ENCODE data around the gene FAM118A. TPM values are rescaled to one million over a fixed set of nuclear protein-coding genes. Genes with fewer than 3 reads are reported as not detected.

Gene FAM118A
- total RNA-seq, 2 donors from 2014 or later: 60.8 to 215 TPM

DNA sequence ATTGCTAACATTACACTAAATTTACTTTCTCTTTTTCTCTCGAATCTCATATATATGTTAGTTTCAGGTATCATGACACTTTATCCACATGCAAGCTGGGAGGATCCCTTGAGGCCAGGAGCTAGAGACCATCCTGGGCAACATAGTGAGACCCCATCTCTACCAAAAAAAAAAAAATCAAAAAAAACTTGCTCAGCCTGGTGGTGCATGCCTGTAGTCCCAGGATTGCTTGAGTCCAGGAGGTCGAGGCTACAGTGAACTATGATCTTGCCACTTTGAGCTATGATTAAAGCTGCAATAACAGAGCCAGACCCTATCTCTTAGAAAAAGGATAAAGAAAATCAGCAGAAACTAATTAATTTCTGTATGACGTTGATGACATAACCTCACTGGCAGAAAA, 28.7 kb upstream of the FAM118A start:
- intact Hi-C loops (cut with DNase I): no loop called here
- Histone ChIP-seq H3K4me1 (replicated peaks) (peaks cover 7% of the 10 kb centered on the region), H3K4me3 (no peak overlapping the region), H3K36me3 (no peaks in the 10 kb centered on the region), H3K27ac (peak overlapping the region; percentile 79 to 84), H3K27me3 (replicated peaks; ENCODE audit: insufficient read depth) (no peaks in the 10 kb centered on the region), H3K9me3 (no peaks in the 10 kb centered on the region)
- no peak for DNase-seq (ENCODE audit: low spot score)
- 46% methylated on average over 3 of the region's 3 CpGs for WGBS
- TF ChIP-seq POLR2A (IDR thresholded peaks at IDR 0.05) (no peak), POLR2AphosphoS5 (IDR thresholded peaks at IDR 0.05) (no peak)
- TF ChIP-seq, protein P1, sequence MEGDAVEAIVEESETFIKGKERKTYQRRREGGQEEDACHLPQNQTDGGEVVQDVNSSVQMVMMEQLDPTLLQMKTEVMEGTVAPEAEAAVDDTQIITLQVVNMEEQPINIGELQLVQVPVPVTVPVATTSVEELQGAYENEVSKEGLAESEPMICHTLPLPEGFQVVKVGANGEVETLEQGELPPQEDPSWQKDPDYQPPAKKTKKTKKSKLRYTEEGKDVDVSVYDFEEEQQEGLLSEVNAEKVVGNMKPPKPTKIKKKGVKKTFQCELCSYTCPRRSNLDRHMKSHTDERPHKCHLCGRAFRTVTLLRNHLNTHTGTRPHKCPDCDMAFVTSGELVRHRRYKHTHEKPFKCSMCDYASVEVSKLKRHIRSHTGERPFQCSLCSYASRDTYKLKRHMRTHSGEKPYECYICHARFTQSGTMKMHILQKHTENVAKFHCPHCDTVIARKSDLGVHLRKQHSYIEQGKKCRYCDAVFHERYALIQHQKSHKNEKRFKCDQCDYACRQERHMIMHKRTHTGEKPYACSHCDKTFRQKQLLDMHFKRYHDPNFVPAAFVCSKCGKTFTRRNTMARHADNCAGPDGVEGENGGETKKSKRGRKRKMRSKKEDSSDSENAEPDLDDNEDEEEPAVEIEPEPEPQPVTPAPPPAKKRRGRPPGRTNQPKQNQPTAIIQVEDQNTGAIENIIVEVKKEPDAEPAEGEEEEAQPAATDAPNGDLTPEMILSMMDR (IDR thresholded peaks at IDR 0.05): no peak

DNA sequence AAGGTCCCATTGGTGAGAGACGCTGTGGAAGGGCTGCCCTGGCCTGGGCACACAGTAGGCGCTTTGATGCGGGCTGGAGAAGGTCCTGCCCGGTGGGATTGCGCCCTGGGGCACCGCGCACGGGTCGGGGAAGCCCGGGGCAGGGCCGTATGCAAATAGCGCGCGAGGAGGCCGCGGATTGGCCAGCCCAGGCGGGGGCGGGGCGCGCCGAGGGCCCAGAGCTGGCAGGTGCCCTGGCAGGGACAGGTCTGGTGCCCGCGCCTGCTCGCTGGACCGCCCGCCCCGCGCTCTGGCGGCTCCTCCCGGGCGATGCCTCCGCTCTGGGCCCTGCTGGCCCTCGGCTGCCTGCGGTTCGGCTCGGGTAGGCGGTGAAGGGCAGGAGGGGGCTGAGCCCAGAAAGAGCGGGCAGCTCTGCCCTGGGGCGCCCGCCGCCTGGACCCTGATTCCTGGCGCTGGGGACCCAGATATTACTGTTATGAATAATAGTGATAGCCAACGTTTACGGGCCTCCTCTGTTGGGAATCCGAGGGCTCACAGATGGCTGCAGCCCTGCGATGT, 24.9 kb upstream of the FAM118A start, which contains the start of gene UPK3A:
Gene UPK3A, plus strand, starts transcription at position 245 of the 558 bp plus-strand sequence. Its CDS starts 65 bp downstream, at position 310.
- intact Hi-C loops (cut with DNase I): no loop called here
- Histone ChIP-seq H3K9me3 (no peaks in the 10 kb centered on the region), H3K27ac (peak within 1 kb of the TSS; percentile 81 to 84), H3K4me3 (peak within 1 kb of the TSS; percentile 20 to 43), H3K4me1 (replicated peaks) (peaks cover 9% of the 10 kb centered on the region), H3K36me3 (no peaks in the 10 kb centered on the region), H3K27me3 (replicated peaks; ENCODE audit: insufficient read depth) (no peaks in the 10 kb centered on the region)
- peak; percentile 81 for DNase-seq (ENCODE audit: low spot score)
- TF ChIP-seq POLR2A (IDR thresholded peaks at IDR 0.05) (peak; percentile 97), POLR2AphosphoS5 (IDR thresholded peaks at IDR 0.05) (peak; percentile 40)
- TF ChIP-seq, protein P1 (IDR thresholded peaks at IDR 0.05): peak in 2 of 4 experiments; percentile 41 to 43
- 5% methylated on average over 44 of the region's 46 CpGs for WGBS

DNA sequence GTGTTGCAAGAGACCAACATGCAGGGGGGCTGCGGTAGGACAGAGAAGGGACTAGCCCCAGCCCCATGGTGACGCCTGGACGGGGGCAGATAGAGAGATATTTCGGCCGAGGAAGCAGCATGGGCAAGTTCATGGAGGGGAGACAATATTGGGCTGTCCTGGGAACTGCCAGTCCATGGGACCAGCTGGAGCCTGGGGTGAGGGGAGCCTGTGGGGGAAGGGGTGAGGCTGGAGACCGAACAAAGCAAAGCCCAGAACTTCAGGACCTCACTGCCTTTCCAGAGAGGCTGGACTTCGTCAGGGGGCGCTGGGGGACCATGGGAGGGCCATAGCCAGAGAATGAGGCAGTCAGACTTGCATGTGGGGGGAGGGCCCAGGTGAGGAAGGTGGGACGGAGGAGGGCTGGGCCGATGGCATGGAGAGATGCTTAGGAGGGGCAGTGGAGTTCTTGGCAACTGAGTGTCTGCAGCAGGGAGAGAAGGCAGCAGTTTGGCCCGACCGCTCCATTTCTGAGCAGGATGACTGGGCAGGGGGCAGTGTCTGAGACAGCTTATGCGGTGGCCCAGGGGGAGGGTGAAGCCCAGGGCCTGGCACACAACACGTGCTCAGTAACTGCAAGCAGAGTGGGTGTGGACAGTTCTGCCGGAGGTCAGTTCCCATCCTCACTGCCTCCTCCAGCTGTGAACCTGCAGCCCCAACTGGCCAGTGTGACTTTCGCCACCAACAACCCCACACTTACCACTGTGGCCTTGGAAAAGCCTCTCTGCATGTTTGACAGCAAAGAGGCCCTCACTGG, 24.3 kb upstream of the FAM118A start:
- H3K4me1 ChIP-seq (replicated peaks): peaks cover 5% of the 10 kb centered on the region
- intact Hi-C loops (cut with DNase I): no loop called here
- no peaks in the 10 kb centered on the region for H3K9me3 ChIP-seq
- no peaks in the 10 kb centered on the region for H3K27me3 ChIP-seq (replicated peaks; ENCODE audit: insufficient read depth)
- WGBS: 43% methylated on average over 16 of the region's 16 CpGs
- TF ChIP-seq POLR2AphosphoS5 (IDR thresholded peaks at IDR 0.05): no peak
- no peak for TF ChIP-seq POLR2A (IDR thresholded peaks at IDR 0.05)
- TF ChIP-seq, protein P1 (IDR thresholded peaks at IDR 0.05): peak in 1 of 4 experiments; percentile 24
- peak overlapping the region; percentile 81 to 84 for H3K27ac ChIP-seq
- peak overlapping the region; percentile 20 to 43 for H3K4me3 ChIP-seq
- no peak for DNase-seq (ENCODE audit: low spot score)
- H3K36me3 ChIP-seq: no peaks in the 10 kb centered on the region

GRCh38 chr22:45286854-45287551, 22.7 kb upstream of the FAM118A start:
- intact Hi-C loops (cut with DNase I): no loop called here

More at GRCh38 chr22:45286854-45287551, 22.7 kb upstream of the FAM118A start:
- no peak for DNase-seq (ENCODE audit: low spot score)
- Histone ChIP-seq H3K36me3 (no peaks in the 10 kb centered on the region), H3K4me3 (no peak overlapping the region), H3K27ac (no peak overlapping the region), H3K4me1 (replicated peaks) (peaks cover 5% of the 10 kb centered on the region), H3K9me3 (no peaks in the 10 kb centered on the region), H3K27me3 (replicated peaks; ENCODE audit: insufficient read depth) (no peaks in the 10 kb centered on the region)
- WGBS: 85% methylated on average over 11 of the region's 12 CpGs
- TF ChIP-seq, protein P1 (IDR thresholded peaks at IDR 0.05): no peak
- TF ChIP-seq POLR2AphosphoS5 (IDR thresholded peaks at IDR 0.05) (no peak), POLR2A (IDR thresholded peaks at IDR 0.05) (no peak)

Measured in prostate gland (tissue), 2 donors.